Measurements from ENCODE around the gene HSH2D.
A peak's percentile ranks its signal among the peaks of the same experiment; 100 is the strongest.
"Not testable (repeated sequence)": the region's sequence is repeated elsewhere in the genome, so short reads cannot be mapped to it uniquely, and the experiment has no call there.

HSH2D gene

GRCh38 chr19:16143399-16144215 lies at the start of gene HSH2D:
Gene HSH2D, plus strand, starts transcription at chr19:16143685. Its CDS starts 5,066 bp downstream, at chr19:16148751.
- DNase-seq (ENCODE audit: low spot score) = no peak

GRCh38 chr19:16094360-16095070 lies 49.0 kb upstream of the HSH2D start:
- no peak for DNase-seq (ENCODE audit: low spot score)

GRCh38 chr19:16095071-16095571 lies 48.4 kb upstream of the HSH2D start:
- DNase-seq (ENCODE audit: low spot score) = no peak

GRCh38 chr19:16096280-16096855 lies 47.1 kb upstream of the HSH2D start:
- no peak for DNase-seq (ENCODE audit: low spot score)

GRCh38 chr19:16098416-16098768 lies 45.1 kb upstream of the HSH2D start:
- DNase-seq (ENCODE audit: low spot score) = no peak

- DNase-seq (ENCODE audit: low spot score) = no peak
These were observed 44.7 kb upstream of the HSH2D start for GRCh38 chr19:16098821-16099220.

- DNase-seq (ENCODE audit: low spot score) = not testable (repeated sequence)
These were observed 44.0 kb upstream of the HSH2D start for GRCh38 chr19:16099314-16099965.

- DNase-seq (ENCODE audit: low spot score) = no peak
These were observed 43.0 kb upstream of the HSH2D start for GRCh38 chr19:16100524-16100923.

GRCh38 chr19:16104722-16105121 lies 38.8 kb upstream of the HSH2D start:
- no peak for DNase-seq (ENCODE audit: low spot score)

GRCh38 chr19:16106121-16106520 lies 37.4 kb upstream of the HSH2D start:
- DNase-seq (ENCODE audit: low spot score) = no peak

GRCh38 chr19:16111160-16111908 lies 32.2 kb upstream of the HSH2D start, which contains the start of gene RAB8A:
Gene RAB8A, plus strand, starts transcription at chr19:16111889. Its CDS starts 13 bp downstream, at chr19:16111902.
- DNase-seq (ENCODE audit: low spot score) = peak; percentile 100

- no peak for DNase-seq (ENCODE audit: low spot score)
These were observed 31.4 kb upstream of the HSH2D start for GRCh38 chr19:16111909-16112752.

GRCh38 chr19:16112778-16113177 lies 30.7 kb upstream of the HSH2D start:
- no peak for DNase-seq (ENCODE audit: low spot score)

GRCh38 chr19:16113727-16114126 lies 29.8 kb upstream of the HSH2D start:
- no peak for DNase-seq (ENCODE audit: low spot score)

GRCh38 chr19:16115301-16116039 lies 28.0 kb upstream of the HSH2D start:
- DNase-seq (ENCODE audit: low spot score) = no peak

GRCh38 chr19:16116067-16116466 lies 27.4 kb upstream of the HSH2D start:
- no peak for DNase-seq (ENCODE audit: low spot score)

GRCh38 chr19:16117594-16118033 lies 25.9 kb upstream of the HSH2D start:
- DNase-seq (ENCODE audit: low spot score) = no peak

GRCh38 chr19:16118489-16119033 lies 24.9 kb upstream of the HSH2D start:
- no peak for DNase-seq (ENCODE audit: low spot score)

- DNase-seq (ENCODE audit: low spot score) = not testable (repeated sequence)
These were observed 24.2 kb upstream of the HSH2D start for GRCh38 chr19:16119075-16119857.

All from left forelimb (tissue), 1 donor.